HL-60 (cell line): Measurements from ENCODE around the gene ZNF385A.

ENCODE experiments used
- DNase-seq, 2 experiments: peaks; one replicate each; pipeline ENCODE4 v3.0.0-alpha.2; 2010 to 2020; ENCODE audit warnings: low read depth in 1 of 2, low spot score in 1 of 2
- H3K27ac ChIP-seq: fragments of 250-450 bp; sonication (Bioruptor Pico); replicated peaks from 2 replicates; pipeline ENCODE4 v1.5.1; 2020; ENCODE audit warnings: mild to moderate bottlenecking, moderate library complexity
- H3K27me3 ChIP-seq: fragments of 250-450 bp; sonication (Bioruptor Pico); 2 replicates; pipeline ENCODE4 v1.5.1; 2021; ENCODE audit warnings: mild to moderate bottlenecking, moderate library complexity; ENCODE audit not compliant: insufficient read depth, poor library complexity, severe bottlenecking
- H3K4me3 ChIP-seq: replicated peaks from 2 replicates; pipeline ENCODE4 v1.5.1; 2011; ENCODE audit warnings: mild to moderate bottlenecking, control low read depth, low read length; ENCODE audit not compliant: insufficient read depth
- GABPA ChIP-seq: IDR thresholded peaks from 2 replicates; pipeline ENCODE4 v1.6.1; 2012; ENCODE audit warnings: low read depth
- POLR2AphosphoS5 ChIP-seq: IDR thresholded peaks from 2 replicates; pipeline ENCODE4 v1.6.1; 2012; ENCODE audit warnings: low read depth
- SPI1 ChIP-seq: IDR thresholded peaks from 2 replicates; pipeline ENCODE4 v1.6.1; 2012; ENCODE audit warnings: low read depth, mild to moderate bottlenecking, borderline replicate concordance
- TF ChIP-seq, protein P1 (sequence below): IDR thresholded peaks from 2 replicates; pipeline ENCODE4 v1.6.1; 2012; ENCODE audit warnings: low read depth; ENCODE audit not compliant: insufficient replicate concordance
- TF ChIP-seq, protein P2 (sequence below): IDR thresholded peaks from one replicate; pipeline ENCODE4 v1.5.1; 2011; ENCODE audit warnings: low read length, control low read depth, inconsistent platforms; ENCODE audit not compliant: insufficient read depth

Gene ZNF385A

DNA sequence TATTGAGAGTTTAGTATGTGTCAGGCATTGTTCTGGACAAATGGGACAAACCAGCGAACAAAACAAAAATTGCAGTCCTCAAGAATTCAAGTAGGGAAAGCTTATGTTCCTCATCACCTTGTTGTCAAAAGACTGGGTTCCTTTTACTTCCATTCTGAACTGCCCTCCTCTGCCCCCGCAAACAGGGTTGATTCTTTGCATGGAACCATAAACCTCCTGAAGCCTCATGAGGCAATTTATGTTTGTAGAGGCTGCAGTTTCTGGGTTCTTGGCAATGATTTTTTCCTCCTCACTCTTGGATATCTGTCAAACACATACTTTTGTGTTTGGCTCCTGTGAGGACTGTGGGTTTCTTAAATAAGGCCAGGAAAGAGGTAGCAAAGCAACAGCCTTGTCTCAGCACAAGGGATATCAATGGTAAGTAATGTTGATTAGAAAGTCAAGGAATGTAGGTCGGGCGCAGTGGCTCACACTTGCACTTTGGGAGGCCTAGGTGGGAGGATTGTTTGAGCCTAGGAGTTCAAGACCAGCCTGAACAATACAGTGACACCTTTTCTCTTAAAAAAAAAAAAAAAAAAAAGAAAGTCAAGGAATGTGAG is 45.7 kb downstream of the ZNF385A start:
- no peaks in the 10 kb centered on the region for H3K27me3 ChIP-seq
- DNase-seq, result no peak
- H3K27ac ChIP-seq, result no peak overlapping the region
- TF ChIP-seq, protein P1, sequence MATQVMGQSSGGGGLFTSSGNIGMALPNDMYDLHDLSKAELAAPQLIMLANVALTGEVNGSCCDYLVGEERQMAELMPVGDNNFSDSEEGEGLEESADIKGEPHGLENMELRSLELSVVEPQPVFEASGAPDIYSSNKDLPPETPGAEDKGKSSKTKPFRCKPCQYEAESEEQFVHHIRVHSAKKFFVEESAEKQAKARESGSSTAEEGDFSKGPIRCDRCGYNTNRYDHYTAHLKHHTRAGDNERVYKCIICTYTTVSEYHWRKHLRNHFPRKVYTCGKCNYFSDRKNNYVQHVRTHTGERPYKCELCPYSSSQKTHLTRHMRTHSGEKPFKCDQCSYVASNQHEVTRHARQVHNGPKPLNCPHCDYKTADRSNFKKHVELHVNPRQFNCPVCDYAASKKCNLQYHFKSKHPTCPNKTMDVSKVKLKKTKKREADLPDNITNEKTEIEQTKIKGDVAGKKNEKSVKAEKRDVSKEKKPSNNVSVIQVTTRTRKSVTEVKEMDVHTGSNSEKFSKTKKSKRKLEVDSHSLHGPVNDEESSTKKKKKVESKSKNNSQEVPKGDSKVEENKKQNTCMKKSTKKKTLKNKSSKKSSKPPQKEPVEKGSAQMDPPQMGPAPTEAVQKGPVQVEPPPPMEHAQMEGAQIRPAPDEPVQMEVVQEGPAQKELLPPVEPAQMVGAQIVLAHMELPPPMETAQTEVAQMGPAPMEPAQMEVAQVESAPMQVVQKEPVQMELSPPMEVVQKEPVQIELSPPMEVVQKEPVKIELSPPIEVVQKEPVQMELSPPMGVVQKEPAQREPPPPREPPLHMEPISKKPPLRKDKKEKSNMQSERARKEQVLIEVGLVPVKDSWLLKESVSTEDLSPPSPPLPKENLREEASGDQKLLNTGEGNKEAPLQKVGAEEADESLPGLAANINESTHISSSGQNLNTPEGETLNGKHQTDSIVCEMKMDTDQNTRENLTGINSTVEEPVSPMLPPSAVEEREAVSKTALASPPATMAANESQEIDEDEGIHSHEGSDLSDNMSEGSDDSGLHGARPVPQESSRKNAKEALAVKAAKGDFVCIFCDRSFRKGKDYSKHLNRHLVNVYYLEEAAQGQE, result no peak
- TF ChIP-seq SPI1, result no peak
- TF ChIP-seq, protein P2, sequence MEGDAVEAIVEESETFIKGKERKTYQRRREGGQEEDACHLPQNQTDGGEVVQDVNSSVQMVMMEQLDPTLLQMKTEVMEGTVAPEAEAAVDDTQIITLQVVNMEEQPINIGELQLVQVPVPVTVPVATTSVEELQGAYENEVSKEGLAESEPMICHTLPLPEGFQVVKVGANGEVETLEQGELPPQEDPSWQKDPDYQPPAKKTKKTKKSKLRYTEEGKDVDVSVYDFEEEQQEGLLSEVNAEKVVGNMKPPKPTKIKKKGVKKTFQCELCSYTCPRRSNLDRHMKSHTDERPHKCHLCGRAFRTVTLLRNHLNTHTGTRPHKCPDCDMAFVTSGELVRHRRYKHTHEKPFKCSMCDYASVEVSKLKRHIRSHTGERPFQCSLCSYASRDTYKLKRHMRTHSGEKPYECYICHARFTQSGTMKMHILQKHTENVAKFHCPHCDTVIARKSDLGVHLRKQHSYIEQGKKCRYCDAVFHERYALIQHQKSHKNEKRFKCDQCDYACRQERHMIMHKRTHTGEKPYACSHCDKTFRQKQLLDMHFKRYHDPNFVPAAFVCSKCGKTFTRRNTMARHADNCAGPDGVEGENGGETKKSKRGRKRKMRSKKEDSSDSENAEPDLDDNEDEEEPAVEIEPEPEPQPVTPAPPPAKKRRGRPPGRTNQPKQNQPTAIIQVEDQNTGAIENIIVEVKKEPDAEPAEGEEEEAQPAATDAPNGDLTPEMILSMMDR, result no peak
- H3K4me3 ChIP-seq, result no peak overlapping the region

DNA sequence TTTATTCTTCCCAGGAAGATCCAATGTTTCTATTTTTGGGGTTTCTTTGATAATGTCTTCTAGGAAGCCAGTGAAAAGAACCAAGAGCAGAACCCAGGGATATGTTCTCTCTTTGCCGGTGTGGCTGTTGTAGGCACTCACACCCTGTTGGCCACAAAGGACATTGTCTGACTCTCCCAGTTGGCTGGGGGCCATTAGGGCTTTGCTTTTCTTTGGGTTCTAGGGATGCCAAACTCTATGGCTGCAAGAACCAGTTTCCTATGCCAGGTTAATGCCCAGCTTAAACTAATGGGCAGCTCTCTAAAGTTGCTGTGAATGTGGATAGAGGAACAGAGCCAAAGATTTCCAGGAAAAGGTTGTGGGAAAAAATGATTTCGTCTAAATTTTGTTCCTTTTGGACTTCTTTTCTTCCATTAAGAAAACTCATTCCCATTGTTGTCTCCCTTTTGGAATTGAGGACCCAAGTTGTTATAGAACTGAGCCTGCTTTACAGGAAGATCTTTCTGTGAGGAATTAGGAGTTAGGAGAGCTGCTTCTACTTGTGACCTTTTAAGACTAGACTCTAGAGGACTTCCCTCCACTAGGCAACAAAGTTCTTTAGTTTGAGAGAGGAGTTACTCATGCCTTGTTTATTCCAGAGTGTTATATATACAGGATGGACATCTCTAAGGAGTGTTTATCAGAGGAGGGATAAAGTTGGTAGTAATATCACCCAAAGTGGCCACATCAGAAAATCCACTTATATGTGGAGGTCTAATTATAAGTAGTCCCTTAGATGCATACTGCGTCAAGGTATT is 46.5 kb downstream of the ZNF385A start:
- DNase-seq, result no peak
- TF ChIP-seq, protein P2, result no peak
- TF ChIP-seq GABPA (no peak), POLR2AphosphoS5 (no peak), SPI1 (no peak)
- TF ChIP-seq, protein P1, result no peak
- H3K27ac ChIP-seq, result no peak overlapping the region
- H3K27me3 ChIP-seq, result no peaks in the 10 kb centered on the region
- H3K4me3 ChIP-seq, result no peak overlapping the region

DNA sequence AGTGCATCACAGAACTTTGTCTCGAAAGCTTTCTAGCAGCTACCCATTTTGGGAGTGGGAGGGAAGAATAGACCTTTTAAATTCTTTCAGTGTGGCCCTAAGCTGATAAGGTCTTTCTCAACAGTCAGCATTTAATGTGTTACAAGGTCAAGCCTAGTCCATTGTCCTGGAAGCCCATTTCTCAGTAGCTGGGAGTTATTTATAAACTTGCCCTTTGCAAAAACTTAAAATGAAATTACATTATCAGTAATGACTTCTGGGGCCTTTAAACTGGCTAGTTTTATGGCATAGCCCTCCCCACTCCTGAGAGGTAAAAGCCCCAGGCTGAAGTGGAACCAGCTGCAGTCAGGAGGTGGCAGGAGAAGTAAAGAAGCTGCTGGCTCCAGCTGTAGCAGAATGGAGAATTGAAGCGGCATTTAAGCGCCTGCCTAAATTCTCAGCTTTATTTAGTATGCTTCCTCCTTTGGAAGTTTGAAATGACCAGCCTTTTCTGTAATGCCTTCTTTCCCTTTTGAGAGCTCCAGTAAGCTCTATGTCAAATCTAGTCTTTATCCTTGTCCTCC is 47.2 kb downstream of the ZNF385A start:
- Histone ChIP-seq H3K4me3 (no peak overlapping the region), H3K27me3 (no peaks in the 10 kb centered on the region), H3K27ac (no peak overlapping the region)
- peak in 1 of 2 experiments; percentile 14 for DNase-seq
- TF ChIP-seq POLR2AphosphoS5, result no peak
- no peak for TF ChIP-seq SPI1
- TF ChIP-seq GABPA, result no peak
- TF ChIP-seq, protein P1, result no peak
- TF ChIP-seq, protein P2, result no peak
